Esophagus squamous epithelium (tissue), 5 donors: ENCODE results near the gene CDK2. TPM values are rescaled to one million over a fixed set of nuclear protein-coding genes. Genes with fewer than 3 reads are reported as not detected.

ENCODE experiments used
- DNase-seq: peaks from one replicate; lab custom pipeline; 2025; lab: John Stamatoyannopoulos, UW
- H3K27ac ChIP-seq, 4 donors: fragments of 200-600 bp; sonication (generic); one replicate each; pipeline ENCODE4 v1.5.1; 2016 to 2019; ENCODE audit warnings: mild to moderate bottlenecking in 1 of 4
- H3K27me3 ChIP-seq, 4 donors: fragments of 200-600 bp; sonication (generic); 1 replicate in 3 of 4; 2 replicates in 1 of 4; pipeline versions ENCODE4 v1.5.1 to v1.6.0; 2017 to 2021; ENCODE audit warnings: antibody characterized with exemption in 1 of 4
- H3K36me3 ChIP-seq, 3 donors: fragments of 200-600 bp; sonication (generic); one replicate each; pipeline ENCODE4 v1.5.1; 2016 to 2019
- H3K4me1 ChIP-seq, 3 donors: fragments of 200-600 bp; sonication (generic); one replicate each; pipeline ENCODE4 v1.5.1; 2017 to 2019
- H3K4me3 ChIP-seq, 4 donors: fragments of 200-600 bp; sonication (generic); 1 replicate in 3 of 4; 2 replicates in 1 of 4; pipeline ENCODE4 v1.5.1; 2016 to 2019; ENCODE audit warnings: mild to moderate bottlenecking in 2 of 4, moderate library complexity in 1 of 4
- H3K9me3 ChIP-seq, 3 donors: fragments of 200-600 bp; sonication (generic); one replicate each; pipeline ENCODE4 v1.5.1; 2016 to 2019
- CTCF ChIP-seq, 6 experiments: fragments of 450-650 bp in 4 of 6; fragments of 200-600 bp in 2 of 6; sonication (generic) in 2 of 6; IDR thresholded peaks; one replicate each; pipeline ENCODE4 v1.5.1; 2016 to 2019; ENCODE audit warnings: antibody characterized with exemption in 6 of 6, mild to moderate bottlenecking in 4 of 6, moderate library complexity in 4 of 6
- POLR2A ChIP-seq, 4 donors: fragments of 450-650 bp; IDR thresholded peaks; one replicate each; pipeline ENCODE4 v1.6.1; 2017; ENCODE audit warnings: antibody characterized with exemption in 4 of 4, mild to moderate bottlenecking in 4 of 4, moderate library complexity in 3 of 4
- WGBS, 2 donors: methylation state at CpG; one replicate each; pipeline ENCODE4 v1.1.5; 2018; 5-methylcytosine and 5-hydroxymethylcytosine counted together
- intact Hi-C: fragments of 100-400 bp; cut with DNase I; formaldehyde crosslinking; loops from one replicate; pipeline ENCODE4 v1.15.0; 2022
- total RNA-seq, 4 donors: library from RNA; depleted of rRNA; stranded (reverse); fragments of >200 nt; gene quantifications; one replicate each; pipeline ENCODE4 v1.1.0, GENCODE V29; 2016
- donor health status: DM: yes; HTN: yes; CAD: no.

Gene CDK2
- total RNA-seq, 4 donors from 2014 or later: 11.1 to 22.6 (median 17.0) TPM

DNA sequence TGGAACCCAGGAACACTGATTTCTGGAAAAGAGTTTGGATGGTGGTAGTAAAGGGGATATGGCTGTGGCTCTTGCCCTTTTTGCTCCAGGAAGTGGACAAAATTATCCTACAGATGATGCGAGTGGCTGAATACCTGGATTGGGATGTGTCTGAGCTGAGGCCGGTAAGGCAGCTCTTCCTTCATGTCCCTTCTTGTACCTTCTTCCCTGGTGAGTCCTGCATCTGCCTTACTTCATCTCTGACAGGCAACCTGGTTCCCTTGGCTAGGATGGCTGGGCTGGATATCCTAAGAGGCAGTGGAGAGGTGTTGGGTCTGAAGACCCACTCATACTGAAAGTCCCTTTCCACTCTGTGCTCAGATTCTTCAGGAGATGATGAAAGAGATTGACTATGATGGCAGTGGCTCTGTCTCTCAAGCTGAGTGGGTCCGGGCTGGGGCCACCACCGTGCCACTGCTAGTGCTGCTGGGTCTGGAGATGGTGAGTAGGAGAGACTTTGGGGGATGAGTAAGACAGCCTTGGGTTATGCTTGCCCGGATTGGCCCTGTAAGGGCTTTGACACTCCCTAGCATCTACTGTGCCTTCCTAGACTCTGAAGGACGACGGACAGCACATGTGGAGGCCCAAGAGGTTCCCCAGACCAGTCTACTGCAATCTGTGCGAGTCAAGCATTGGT is 27.7 kb upstream of the CDK2 start:
- Histone ChIP-seq H3K27me3 (no peaks in the 10 kb centered on the region), H3K9me3 (no peaks in the 10 kb centered on the region), H3K27ac (peak overlapping the region; percentile 70 to 100 (median 88)), H3K4me1 (peaks cover 12 to 76% (median 21%) of the 10 kb centered on the region in 3 donors), H3K36me3 (peaks cover 9 to 85% (median 39%) of the 10 kb centered on the region in 3 donors), H3K4me3 (no peak overlapping the region)
- intact Hi-C loops: no loop called here
- TF ChIP-seq POLR2A (IDR thresholded peaks at IDR 0.05): no peak
- TF ChIP-seq CTCF (IDR thresholded peaks at IDR 0.05): no peak
- 38 to 59% methylated on average over 3 to 6 of the region's 8 CpGs for WGBS, 2 donors
- no peak for DNase-seq

GRCh38 chr12:55940065-55940732 is 26.4 kb upstream of the CDK2 start:
- intact Hi-C loops: loop anchor here (5.0 kb wide), 1 partner anchor 198 kb away; the partner anchor contains the start of gene GDF11
- 13 to 26% methylated on average over 2 to 12 of the region's 18 CpGs for WGBS, 2 donors
- no peaks in the 10 kb centered on the region for H3K27me3 ChIP-seq

DNA sequence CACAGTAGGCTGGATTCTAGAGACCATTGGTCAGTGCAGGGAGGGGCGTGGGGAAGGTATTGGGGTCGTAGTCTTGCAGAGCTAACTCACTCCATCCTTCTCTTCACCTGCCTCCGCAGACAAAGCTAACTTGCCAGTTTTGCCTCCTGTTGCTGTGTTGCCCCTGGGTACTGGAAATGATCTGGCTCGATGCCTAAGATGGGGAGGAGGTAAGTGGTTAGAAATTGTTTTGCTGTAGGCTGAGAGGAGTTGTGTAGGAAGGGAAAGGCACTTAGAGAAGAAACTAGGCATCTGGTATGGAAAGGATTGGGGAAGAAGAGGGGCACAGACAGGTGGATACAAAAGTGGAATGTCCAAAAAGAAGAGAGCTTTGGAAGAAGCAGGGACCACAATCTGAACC is 24.6 kb upstream of the CDK2 start:
- intact Hi-C loops: loop anchor here (5.0 kb wide), 1 partner anchor 200 kb away; the partner anchor contains the start of gene GDF11
- no peak for DNase-seq
- 71 to 81% methylated on average over 3 to 4 of the region's 4 CpGs for WGBS, 2 donors
- H3K9me3 ChIP-seq: no peaks in the 10 kb centered on the region
- no peaks in the 10 kb centered on the region for H3K27me3 ChIP-seq
- peaks cover 7 to 45% (median 19%) of the 10 kb centered on the region in 3 donors for H3K4me1 ChIP-seq
- no peak overlapping the region for H3K4me3 ChIP-seq
- H3K36me3 ChIP-seq: peaks cover 17 to 97% (median 58%) of the 10 kb centered on the region in 3 donors
- H3K27ac ChIP-seq: peak overlapping the region in 1 of 4 donors; percentile 7
- TF ChIP-seq CTCF (IDR thresholded peaks at IDR 0.05) (no peak), POLR2A (IDR thresholded peaks at IDR 0.05) (no peak)

More at GRCh38 chr12:55940065-55940732, 26.4 kb upstream of the CDK2 start:
- H3K36me3 ChIP-seq: peaks cover 17 to 97% (median 51%) of the 10 kb centered on the region in 3 donors
- H3K4me3 ChIP-seq: peak overlapping the region in 3 of 4 donors; percentile 13 to 47 (median 14)
- DNase-seq: no peak
- H3K27ac ChIP-seq: peak overlapping the region; percentile 70 to 100 (median 88)
- TF ChIP-seq POLR2A (IDR thresholded peaks at IDR 0.05): peak in 1 of 4 donors; percentile 11
- peak; percentile 85 to 92 (median 90) for TF ChIP-seq CTCF (IDR thresholded peaks at IDR 0.05)
- H3K9me3 ChIP-seq: no peaks in the 10 kb centered on the region
- peaks cover 7 to 64% (median 19%) of the 10 kb centered on the region in 3 donors for H3K4me1 ChIP-seq

DNA sequence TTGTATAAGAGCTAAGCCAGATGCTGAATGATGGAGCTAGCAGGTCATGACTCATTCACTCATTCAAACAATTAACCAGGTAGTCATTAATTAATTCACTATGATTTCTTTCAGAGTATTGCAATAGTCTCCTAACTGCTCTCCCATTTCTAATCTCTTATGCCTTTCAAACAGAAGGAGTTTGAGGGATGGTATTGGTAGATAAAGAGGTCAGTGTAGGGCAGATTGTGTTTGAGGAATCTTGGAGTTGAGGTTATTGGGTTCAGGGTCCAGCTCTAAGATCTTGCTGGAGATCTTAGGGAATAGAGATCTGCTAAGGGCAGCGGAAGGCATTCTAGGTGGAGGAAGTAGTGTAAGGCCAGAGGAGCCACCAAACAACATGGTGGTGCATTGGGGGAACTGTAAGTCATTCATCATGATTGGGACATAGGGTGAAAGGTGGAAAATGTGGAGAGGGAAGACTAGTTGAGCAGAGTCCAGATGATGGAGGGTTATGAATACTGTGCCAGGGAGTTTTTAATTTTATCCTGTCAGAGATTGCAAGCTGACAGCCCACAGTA is 24.0 kb upstream of the CDK2 start:
- no peaks in the 10 kb centered on the region for H3K27me3 ChIP-seq
- no peak overlapping the region for H3K27ac ChIP-seq
- peaks cover 17 to 97% (median 59%) of the 10 kb centered on the region in 3 donors for H3K36me3 ChIP-seq
- no peak for DNase-seq
- no peak overlapping the region for H3K4me3 ChIP-seq
- no peaks in the 10 kb centered on the region for H3K9me3 ChIP-seq
- H3K4me1 ChIP-seq: peaks cover 7 to 39% (median 19%) of the 10 kb centered on the region in 3 donors
- intact Hi-C loops: loop anchor here (5.0 kb wide), 1 partner anchor 200 kb away; the partner anchor contains the start of gene GDF11
- WGBS, 2 donors: 91 to 100% methylated on average over 1 of the region's 1 CpG
- TF ChIP-seq POLR2A (IDR thresholded peaks at IDR 0.05) (no peak), CTCF (IDR thresholded peaks at IDR 0.05) (no peak)
